HG03565 (cell line): Measurements from ENCODE around the gene PI4K2B.
"Not testable (repeated sequence)": the region's sequence is repeated elsewhere in the genome, so short reads cannot be mapped to it uniquely, and the experiment has no call there.

Source experiments
- ATAC-seq: cut with Tn5 transposase; IDR thresholded peaks from one replicate; pipeline ENCODE4 v1.9.1; 2021; ENCODE audit warnings: mild to moderate bottlenecking, moderate library complexity; ENCODE audit not compliant: unreplicated experiment

The PI4K2B gene

DNA sequence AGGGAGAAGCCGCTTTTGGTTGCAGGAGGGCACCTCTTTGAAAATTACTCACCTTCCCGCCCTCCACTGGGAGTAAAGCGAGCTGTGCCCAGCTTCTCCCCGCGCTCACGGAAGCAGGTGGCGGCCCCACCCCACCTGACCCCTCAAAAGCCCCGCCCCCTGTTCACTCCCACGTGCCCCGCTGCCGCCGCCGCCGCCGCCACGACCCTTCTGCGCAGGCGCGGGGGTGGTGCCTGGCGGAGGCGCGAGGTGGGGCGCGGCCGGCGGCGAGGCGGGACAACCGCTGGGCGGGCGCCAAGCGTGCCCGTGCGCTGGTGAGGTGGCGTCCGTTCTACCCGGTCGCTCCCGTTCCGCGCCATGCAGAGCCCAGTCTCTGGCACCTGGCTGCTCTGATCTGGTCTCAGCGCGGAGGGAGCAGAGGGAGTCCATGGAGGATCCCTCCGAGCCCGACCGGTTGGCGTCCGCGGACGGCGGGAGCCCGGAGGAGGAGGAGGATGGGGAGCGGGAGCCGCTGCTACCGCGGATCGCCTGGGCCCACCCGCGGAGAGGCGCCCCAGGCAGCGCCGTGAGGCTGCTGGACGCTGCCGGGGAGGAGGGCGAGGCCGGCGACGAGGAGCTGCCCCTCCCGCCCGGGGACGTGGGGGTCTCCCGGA lies at the start of gene PI4K2B:
Gene PI4K2B, plus strand, starts transcription at position 297 of the 653 bp plus-strand sequence. Its CDS starts 131 bp downstream, at position 428.
- ATAC-seq: peak; percentile 56

DNA sequence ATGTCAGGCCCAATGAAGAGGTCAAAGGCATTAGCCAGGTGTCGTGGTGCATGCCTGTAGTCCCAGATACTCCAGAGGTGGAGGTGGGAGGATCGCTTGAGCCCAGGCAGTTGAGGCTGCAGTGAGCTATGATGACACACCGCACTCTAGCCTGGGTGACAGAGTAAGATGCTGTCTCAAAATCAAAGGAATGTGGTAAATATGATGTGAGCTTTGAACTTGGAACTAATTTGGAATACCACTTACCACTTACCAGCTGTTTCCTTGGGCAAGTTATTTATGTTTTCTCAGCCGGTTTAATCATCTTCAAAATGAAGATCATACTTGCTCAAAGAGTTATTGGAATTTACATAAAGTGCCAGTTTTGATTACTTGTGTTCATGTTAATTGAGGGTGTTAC lies 49.8 kb upstream of the PI4K2B start:
- ATAC-seq: no peak

DNA sequence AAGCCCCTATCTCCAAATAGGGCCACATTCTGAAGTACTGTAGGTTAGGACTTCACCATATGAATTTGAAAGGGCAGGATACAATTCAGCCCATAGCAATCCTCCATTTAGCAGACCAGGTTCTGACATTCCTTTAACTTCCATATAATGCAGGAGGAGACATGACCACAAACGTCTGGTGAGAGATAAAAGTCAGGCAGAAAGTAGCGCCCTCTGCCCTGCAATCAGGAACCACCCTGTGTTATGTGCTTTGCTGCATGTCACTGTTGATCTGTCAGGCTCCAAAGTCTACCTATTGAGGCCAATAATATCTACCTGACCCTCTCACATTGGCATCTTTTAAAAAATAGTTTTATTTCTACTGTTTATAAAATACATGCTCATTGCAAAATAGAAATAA lies 43.4 kb upstream of the PI4K2B start:
- no peak for ATAC-seq

DNA sequence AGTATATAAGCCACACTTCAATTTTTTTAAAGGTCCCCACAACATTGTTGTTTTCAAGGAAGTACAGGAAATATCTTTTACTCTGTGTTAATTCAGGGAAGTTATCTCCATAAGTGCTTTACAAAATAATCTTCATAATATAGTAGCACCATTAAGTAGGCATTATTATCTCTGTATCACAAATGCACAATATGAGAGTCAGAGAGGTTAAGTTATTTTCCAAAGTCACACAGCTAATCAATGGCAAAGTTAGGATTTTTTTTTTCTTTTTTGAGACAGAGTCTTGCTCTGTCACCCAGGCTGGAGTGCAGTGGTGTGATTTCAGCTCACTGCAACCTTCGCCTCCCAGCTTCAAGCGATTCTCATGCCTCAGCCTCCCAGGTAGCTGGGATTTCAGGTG lies 35.1 kb upstream of the PI4K2B start:
- ATAC-seq: no peak

DNA sequence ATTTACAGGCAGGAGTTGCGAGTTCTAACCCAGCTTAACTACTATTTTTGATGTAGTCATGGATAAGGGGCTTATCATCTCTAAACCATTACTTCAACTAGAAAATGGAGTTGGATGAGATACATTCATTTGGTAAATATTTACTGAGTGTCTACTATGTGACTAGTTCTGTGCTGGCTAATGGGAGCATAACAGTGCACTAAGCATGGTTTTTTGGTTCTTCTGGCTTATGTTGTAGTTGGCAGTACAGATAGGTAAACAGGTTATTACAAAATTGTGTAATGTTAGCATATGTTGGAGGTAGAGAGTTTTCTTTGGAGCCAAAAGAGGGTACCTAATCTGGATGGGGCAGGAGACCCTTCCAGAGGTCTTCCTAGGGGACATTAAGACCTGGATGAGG lies 25.8 kb upstream of the PI4K2B start:
- ATAC-seq: no peak

DNA sequence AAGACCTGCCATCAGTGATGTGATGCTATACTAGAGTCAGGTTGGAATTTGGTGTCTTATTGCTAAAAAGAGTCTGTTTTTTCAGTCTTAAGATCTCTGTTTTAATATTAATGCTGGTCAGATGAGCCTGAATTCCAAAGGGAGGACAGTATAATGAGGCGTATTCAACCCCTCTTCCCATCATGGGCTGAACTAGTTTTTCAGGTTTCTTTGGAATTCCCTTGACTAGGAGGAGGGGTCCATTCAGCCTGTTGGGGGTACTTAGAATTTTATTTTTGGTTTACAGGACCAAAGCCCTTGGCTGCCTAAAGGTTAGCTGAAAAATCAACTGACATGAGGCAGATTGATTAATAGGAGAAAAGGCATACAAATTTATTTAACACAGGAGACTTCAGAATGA lies 24.1 kb upstream of the PI4K2B start:
- no peak for ATAC-seq

DNA sequence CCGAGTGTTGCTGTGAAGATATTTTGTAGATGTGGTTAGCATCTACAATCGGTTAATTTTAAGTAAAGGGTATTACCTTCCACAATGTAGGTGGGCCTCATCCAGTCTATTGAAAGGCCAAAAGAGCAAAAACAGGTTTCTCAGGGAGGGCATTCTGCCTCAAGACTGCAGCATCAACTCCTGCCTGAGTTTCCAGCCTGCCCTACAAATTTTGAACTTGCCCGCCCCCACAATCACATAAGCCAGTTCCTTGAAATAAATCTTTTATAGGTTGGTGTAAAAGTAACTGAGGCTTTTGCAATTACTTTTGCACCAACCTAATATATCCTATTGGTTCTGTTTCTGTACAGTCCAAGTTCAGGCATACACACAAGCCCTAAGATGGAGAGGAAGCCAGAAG lies 22.1 kb upstream of the PI4K2B start:
- no peak for ATAC-seq

DNA sequence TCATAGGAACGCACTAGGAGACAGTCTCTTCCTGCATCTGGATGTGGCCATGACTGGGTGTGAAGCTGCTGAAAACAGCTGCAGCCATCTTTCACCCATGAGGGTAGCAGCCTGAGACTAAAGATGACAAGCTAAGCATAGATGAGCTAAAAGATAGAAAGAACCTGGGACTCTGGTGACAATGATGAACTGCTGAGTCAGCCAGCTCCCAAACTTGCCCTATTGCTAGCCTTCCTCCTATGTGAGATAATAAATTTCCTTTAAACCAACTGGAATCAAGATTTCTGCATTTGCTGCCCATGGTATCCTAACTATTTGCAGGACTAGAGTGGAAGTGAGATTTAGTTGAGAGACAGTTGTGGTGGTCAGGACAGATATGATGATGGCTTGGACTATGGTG lies 21.0 kb upstream of the PI4K2B start:
- ATAC-seq: no peak

DNA sequence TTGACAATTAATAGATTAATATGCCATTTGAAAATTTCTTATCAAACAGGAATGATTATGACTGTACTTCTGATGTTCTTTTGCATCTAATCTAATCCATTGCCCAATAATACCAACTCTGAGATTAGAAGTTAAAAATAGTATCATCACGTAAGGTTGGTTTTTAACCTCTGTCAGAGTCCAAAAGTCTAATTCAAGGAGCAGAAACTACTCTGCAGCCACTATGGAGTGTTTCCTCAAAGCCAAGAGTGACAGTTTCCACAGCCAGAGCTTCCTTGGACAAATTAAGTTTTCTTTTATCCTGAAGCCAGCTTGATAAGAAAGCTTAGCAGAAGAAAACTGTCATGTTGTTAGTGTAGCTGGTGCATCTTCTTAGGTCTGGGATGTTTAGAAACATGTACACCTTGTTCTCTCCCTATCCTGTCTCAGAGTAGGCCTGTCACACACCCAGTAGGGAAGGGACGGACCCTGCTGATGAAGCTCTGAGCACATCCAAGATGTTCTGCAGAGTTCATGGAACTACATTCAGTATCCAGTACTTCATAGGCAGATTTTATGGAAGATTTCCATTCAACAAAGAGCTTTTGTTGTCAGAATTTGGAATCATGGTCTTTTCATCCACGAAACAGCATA lies 20.4 kb upstream of the PI4K2B start:
- no peak for ATAC-seq

DNA sequence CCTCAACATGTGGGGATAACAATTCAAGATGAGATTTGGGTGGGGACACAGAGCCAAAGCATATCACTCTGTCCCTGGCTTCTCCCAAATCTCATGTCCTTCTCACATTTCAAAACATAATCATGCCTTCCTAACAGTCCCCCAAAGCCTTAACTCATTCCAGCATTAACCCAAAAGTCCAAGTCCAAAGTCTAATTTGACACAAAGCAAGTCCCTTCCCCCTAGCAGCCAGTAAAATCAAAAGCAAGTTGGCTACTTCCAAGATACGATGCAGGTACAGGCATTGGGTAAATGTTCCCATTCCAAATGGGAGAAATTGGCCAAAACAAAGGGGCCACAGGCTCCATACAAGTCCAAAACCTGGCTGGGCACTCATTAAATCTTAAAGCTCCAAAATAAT lies 19.1 kb upstream of the PI4K2B start:
- not testable (repeated sequence) for ATAC-seq

DNA sequence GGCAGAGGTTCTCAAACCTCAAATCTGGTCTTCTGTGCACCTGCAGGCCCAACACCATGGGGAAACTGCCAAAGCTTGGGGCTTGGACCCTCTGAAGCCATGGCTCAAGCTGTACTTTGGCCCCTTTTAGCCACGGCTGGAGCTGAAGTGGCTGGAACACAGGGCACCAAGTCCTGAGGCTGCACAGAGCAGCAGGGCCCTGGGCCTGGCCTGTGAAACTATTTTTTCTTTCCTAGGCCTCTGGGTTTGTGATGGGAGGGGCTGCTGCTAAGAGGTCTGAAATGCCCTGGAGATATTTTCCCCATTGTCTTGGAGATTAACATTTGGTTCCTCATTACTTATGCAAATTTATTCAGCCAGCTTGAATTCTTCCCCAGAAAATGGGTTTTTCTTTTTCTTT lies 18.3 kb upstream of the PI4K2B start:
- no peak for ATAC-seq

DNA sequence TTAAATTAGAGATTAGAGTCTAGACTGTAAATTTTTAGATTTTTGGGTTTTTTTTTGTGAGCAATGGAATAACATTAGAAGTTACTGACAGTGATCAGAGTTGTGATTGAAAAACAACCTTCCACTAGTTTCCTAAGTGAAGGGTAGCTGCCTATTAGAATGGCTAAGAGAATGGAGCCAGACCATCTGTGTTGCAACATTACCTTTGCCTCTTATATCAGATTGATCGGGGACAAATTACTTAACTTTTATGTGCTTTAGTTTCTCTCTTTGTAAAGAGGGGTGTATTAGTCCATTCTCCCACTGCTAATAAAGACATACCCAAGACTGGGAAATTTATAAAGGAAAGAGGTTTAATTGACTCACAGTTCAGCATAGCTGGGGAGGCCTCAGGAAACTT lies 12.5 kb upstream of the PI4K2B start:
- no peak for ATAC-seq

DNA sequence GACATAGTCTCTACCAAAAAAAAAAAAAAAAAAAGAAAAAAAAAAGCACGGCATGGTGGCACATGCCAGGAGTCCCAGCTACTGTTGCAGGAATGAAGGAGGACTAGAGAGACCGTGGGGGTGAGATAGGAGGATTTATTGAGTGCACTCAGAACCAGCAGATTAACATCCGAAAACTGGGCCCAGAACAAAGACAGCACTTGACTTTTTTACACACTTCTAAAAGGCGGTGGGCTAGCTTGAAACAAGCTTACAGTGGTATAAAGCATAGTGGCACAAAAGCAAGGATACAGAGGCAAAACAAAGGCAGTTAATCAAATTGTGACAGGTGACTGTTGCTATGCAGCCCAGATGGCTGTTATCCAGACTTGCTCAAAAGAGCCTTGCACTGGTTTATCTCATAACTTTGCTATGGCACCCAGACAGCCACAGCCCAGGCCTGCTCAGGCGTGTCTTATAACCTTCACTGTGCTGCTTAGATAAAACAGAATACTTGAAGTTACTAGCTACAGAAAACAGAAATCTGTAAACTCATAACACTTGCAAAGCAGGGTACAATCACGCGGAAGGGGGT lies 9.9 kb upstream of the PI4K2B start:
- no peak for ATAC-seq

DNA sequence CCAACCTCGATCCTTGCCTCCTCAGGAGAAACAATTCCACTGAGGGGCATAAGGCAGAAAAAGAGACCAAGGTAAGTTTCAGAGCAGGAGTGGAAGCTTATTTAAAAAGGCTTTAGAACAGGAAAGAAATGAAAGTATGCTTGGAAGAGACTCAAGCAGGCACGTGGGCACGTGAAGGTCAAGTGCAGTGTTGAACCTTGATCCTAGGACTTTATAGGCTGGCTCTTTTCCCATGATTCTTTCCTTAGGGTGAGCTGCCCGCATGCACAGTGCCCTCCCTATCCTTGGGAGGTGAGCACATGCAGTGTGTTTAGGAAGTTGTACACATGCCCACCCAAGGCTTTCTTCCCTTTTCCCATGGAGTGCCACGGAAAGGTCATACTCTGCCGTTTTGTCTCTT lies 4.0 kb upstream of the PI4K2B start:
- no peak for ATAC-seq

DNA sequence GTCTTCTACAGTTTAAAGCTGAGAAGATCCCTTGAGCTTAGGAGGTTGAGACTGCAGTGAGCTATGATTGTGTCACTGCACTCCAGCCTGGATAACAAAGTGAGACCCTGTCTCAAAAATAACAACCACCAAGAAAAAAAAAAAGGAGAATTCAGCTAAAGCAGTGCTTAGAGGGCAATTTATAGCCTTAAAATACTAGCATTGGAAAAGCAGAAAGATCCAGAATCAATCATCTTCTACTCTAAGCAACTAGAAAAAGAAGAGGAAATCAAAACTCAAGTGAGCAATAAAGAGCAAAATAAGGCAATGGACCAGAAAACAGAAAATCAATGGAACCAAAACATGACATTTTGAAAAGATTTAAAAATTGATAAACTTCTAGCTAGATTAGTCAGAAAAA lies 639 bp upstream of the PI4K2B start:
- no peak for ATAC-seq

DNA sequence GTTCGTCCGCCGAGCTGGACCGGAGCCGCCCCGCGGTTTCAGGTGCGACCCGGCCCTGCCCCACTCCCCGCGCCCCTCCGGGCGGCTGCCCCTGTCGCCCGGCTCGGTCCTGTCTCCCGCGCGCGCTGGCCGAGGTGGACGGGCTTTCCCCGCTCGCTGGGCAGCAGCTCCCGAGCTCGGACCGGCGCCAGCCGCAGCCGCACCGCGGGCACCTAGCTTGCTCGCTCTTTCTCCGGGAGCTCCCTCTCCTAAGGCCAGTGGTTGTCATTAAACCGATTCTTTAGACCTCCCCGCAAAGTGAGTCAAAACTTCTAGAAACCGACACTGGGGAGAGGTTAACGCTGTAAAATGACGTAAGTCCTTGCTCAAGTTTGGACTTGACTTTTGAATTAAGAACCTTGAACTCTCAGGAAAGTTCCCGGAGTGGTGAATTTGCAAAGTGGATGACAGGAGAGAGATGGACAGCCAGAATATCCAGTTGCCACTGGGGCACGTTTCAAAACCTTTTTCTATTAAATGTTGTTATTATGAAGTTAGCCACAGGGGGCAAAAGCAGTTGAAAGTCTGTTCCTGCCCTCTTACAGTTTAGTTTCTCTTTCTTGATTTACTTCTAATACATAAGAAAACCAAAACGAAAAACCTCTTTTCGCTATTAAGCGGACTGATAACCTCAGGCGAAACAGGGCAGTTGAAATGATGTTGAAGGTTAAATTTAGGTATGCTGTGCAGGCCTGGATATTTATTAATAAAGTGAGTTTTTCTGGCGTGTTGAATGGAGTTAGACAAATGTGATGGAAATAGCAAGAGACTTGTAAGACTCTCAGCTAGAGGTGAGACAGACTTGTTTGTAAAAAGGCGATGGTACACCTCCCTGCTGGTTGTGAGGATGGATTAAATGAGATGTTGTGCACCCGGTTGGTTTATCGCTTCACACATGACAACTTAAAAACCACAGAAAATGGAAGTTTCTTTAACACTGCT lies 847 bp downstream of the PI4K2B start:
- ATAC-seq: peak; percentile 61

DNA sequence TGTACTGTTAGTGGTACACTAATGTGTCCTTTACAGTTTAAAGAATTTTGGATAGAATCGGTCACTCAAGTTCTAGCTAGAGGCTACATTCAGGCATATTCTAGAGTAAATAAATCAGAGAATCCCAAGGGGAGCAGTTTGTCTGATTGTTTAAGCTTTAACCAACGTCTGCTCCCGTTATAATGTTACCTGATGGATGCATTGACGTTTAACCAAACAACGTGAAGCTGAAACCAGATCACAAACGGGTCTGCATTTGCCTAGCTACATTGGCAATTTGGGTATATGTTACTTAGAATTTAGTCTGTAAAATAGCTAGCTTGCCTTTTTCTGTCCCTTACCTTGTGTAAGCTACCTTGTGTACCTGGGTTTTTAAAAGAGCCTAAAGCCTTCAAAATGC lies 1.6 kb downstream of the PI4K2B start:
- no peak for ATAC-seq

DNA sequence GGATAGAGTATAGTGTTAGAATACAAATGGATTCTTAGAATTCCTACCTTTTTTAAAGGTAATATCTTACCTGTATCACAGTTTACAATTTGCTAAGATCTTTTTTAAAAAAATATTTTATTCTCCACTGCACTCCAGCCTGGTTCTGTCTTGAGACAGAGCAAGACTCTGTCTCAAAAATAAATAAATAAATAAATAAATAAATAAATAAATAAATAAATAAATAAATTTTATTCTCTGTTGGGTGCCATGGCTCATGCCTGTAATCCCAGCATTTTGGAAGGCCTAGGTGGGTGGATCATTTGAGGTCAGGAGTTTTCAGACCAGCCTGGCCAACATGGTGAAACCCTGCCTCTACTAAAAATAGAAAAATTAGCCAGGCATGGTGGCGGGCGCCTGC lies 2.2 kb downstream of the PI4K2B start:
- ATAC-seq: not testable (repeated sequence)

DNA sequence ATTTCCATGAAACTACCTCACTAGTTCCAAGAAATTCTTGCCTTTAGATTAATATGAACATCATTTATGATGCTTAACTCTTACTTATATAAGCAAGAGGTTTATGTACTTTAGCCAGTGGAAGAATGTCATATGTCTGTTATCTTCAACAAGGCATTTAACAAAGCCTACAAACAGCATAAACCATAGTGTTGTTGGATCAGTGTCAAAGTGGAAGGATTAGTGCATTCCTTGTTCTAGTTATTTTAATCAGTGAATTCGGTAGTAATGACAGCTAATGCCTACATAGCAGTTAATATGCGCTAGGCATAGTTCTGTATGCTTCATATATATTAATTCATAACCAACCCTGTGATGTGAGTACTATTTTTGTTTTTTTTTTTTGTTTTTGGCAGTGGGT lies 3.1 kb downstream of the PI4K2B start:
- ATAC-seq: no peak

DNA sequence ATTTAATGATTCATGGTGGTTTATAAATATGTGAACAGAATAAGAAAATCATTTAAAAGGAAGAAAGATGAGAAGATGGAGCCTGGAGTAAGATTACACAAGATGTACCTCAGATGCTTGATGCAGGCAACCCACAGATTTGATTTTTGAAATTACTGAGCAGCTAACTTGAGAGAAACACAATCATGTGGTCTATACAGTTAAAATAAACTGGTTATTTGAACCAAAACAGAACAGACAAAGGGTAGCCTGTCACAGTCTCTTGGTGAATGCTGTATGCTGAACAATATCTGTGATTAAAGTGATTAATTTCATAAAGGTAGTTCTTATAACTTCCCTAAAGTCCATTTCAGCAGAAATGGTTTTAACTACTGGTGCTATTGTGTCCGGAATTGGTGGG lies 4.2 kb downstream of the PI4K2B start:
- no peak for ATAC-seq

DNA sequence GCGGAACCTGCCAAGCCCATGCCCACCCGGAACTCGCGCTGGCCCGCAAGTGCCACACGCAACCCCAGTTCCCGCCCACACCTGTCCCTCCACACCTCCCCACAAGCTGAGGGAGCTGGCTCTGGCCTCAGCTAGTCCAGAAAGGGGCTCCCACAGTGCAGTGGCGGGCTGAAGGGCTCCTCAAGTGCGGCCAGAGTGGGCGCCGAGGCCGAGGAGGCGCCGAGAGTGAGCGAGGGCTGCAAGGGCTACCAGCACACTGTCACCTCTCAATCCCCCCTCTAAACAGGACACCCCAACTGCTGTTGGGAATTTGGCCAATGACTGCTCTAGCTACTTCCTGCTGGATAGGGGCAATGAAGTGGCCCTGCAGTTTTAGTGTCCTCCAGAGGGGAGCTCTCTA lies 5.7 kb downstream of the PI4K2B start:
- not testable (repeated sequence) for ATAC-seq
